Measurements from ENCODE around the gene DHRS7B. TPM values are rescaled to one million over a fixed set of nuclear protein-coding genes. Genes with fewer than 3 reads are reported as not detected.
"Not testable (repeated sequence)": the region's sequence is repeated elsewhere in the genome, so short reads cannot be mapped to it uniquely, and the experiment has no call there.

DHRS7B gene
- total and polyA plus RNA-seq, 4 donors = 14.3 to 21.9 (median 18.7) TPM

GRCh38 chr17:21143695-21144094 lies 16.9 kb downstream of the DHRS7B start:
- Histone ChIP-seq H3K27me3 (ENCODE audit: control insufficient read depth in 4 of 4, insufficient read depth in 4 of 4, low read length in 3 of 4) (no peaks in the 10 kb centered on the region), H3K9me3 (ENCODE audit: control insufficient read depth in 4 of 4, low read length in 3 of 4) (no peaks in the 10 kb centered on the region), H3K4me3 (ENCODE audit: low read depth in 1 of 3, low read length in 3 of 3) (no peak overlapping the region), H3K36me3 (ENCODE audit: control insufficient read depth in 4 of 4, insufficient read depth in 3 of 4, low read depth in 1 of 4, low read length in 3 of 4) (no peaks in the 10 kb centered on the region), H3K9ac (ENCODE audit: low read depth in 1 of 2, low read length in 2 of 2) (no peak overlapping the region), H3K4me1 (ENCODE audit: control insufficient read depth in 4 of 4, insufficient read depth in 4 of 4, low read length in 3 of 4) (no peaks in the 10 kb centered on the region), H3K27ac (ENCODE audit: low read depth in 1 of 2, low read length in 2 of 2) (no peak overlapping the region)
- TF ChIP-seq GABPA (IDR thresholded peaks at IDR 0.05 in 1 of 2, conservative IDR thresholded peaks at IDR 0.05 in 1 of 2) (no peak), ZBTB33 (IDR thresholded peaks at IDR 0.05) (no peak), TAF1 (conservative IDR thresholded peaks at IDR 0.05) (no peak), REST (IDR thresholded peaks at IDR 0.05) (no peak), MAX (IDR thresholded peaks at IDR 0.05) (no peak), FOXA2 (IDR thresholded peaks at IDR 0.05) (no peak), HNF4G (IDR thresholded peaks at IDR 0.05) (no peak), HNF4A (conservative IDR thresholded peaks at IDR 0.05) (no peak), CTCF (IDR thresholded peaks at IDR 0.05; ENCODE audit: low read depth, low read length, missing input control) (no peak), ATF3 (IDR thresholded peaks at IDR 0.05) (no peak), SP1 (IDR thresholded peaks at IDR 0.05) (no peak), FOXA1 (IDR thresholded peaks at IDR 0.05) (no peak), EGR1 (IDR thresholded peaks at IDR 0.05; ENCODE audit: low read depth in 2 of 2) (no peak), RXRA (IDR thresholded peaks at IDR 0.05) (no peak), RAD21 (IDR thresholded peaks at IDR 0.05) (no peak)
- DNase-seq (ENCODE audit: low spot score) = no peak
- WGBS = 85% methylated on average over 3 of the region's 3 CpGs

- not testable (repeated sequence) for H3K9me3 ChIP-seq (ENCODE audit: control insufficient read depth in 4 of 4, low read length in 3 of 4); H3K4me1 ChIP-seq (ENCODE audit: control insufficient read depth in 4 of 4, insufficient read depth in 4 of 4, low read length in 3 of 4); H3K9ac ChIP-seq (ENCODE audit: low read depth in 1 of 2, low read length in 2 of 2); H3K27me3 ChIP-seq (ENCODE audit: control insufficient read depth in 4 of 4, insufficient read depth in 4 of 4, low read length in 3 of 4); DNase-seq (ENCODE audit: low spot score); H3K4me3 ChIP-seq (ENCODE audit: low read depth in 1 of 3, low read length in 3 of 3); H3K27ac ChIP-seq (ENCODE audit: low read depth in 1 of 2, low read length in 2 of 2); H3K36me3 ChIP-seq (ENCODE audit: control insufficient read depth in 4 of 4, insufficient read depth in 3 of 4, low read depth in 1 of 4, low read length in 3 of 4)
- 68% methylated on average over 3 of the region's 3 CpGs for WGBS
Observed at GRCh38 chr17:21144299-21144698, 17.5 kb downstream of the DHRS7B start.

Data from liver (tissue), 9 donors.